Measurements from ENCODE around the gene IDE.

- TF ChIP-seq CTCF (IDR thresholded peaks at IDR 0.05; ENCODE audit: low read length) (no peak), EZH2phosphoT487 (IDR thresholded peaks at IDR 0.05; ENCODE audit: low read length) (no peak), EZH2 (optimal IDR thresholded peaks at IDR 0.05; ENCODE audit: low read depth, low read length) (no peak)
These were observed 98.5 kb downstream of the IDE start for GRCh38 chr10:92475357-92475868.
